Renal cortical epithelial cell (primary cell): ENCODE measurements around the gene UBR2. TPM values are rescaled to one million over a fixed set of nuclear protein-coding genes. Genes with fewer than 3 reads are reported as not detected.
A peak's percentile ranks its signal among the peaks of the same experiment; 100 is the strongest.

Experiments
- DNase-seq: peaks from one replicate; pipeline ENCODE4 v3.0.0-alpha.2; 2011; ENCODE audit warnings: low read depth
- total RNA-seq: library from RNA; depleted of rRNA; stranded (reverse); fragments of >200 nt; gene quantifications from 2 replicates; pipeline ENCODE4 v1.2.3, GENCODE V29; 2014

UBR2 gene
- 21.4 and 37.9 TPM in 2 replicates for total RNA-seq

- DNase-seq: peak; percentile 98
Observed at GRCh38 chr6:42563697-42564505, at the start of gene UBR2. Gene UBR2 (plus strand): TSS chr6:42564029. CDS start chr6:42564320, 291 bp downstream.

GRCh38 chr6:42514745-42515144 is 49.1 kb upstream of the UBR2 start:
- DNase-seq: no peak

- DNase-seq: no peak
Observed at GRCh38 chr6:42519779-42520178, 44.0 kb upstream of the UBR2 start.

- no peak for DNase-seq
Observed at GRCh38 chr6:42520786-42521607, 42.8 kb upstream of the UBR2 start.

GRCh38 chr6:42522036-42522435 is 41.8 kb upstream of the UBR2 start:
- DNase-seq: no peak

- no peak for DNase-seq
Observed at GRCh38 chr6:42522942-42523814, 40.7 kb upstream of the UBR2 start.

GRCh38 chr6:42525206-42525605 is 38.6 kb upstream of the UBR2 start:
- DNase-seq: no peak

GRCh38 chr6:42526616-42527015 is 37.2 kb upstream of the UBR2 start:
- no peak for DNase-seq

- DNase-seq: no peak
Observed at GRCh38 chr6:42527204-42527603, 36.6 kb upstream of the UBR2 start.

GRCh38 chr6:42530296-42530695 is 33.5 kb upstream of the UBR2 start:
- DNase-seq: no peak

- no peak for DNase-seq
Observed at GRCh38 chr6:42530751-42531150, 33.1 kb upstream of the UBR2 start.

GRCh38 chr6:42532038-42532669 is 31.7 kb upstream of the UBR2 start:
- peak; percentile 71 for DNase-seq

- DNase-seq: no peak
Observed at GRCh38 chr6:42533794-42534193, 30.0 kb upstream of the UBR2 start.

GRCh38 chr6:42537536-42537935 is 26.3 kb upstream of the UBR2 start:
- DNase-seq: no peak

- DNase-seq: no peak
Observed at GRCh38 chr6:42539135-42539534, 24.7 kb upstream of the UBR2 start.

- no peak for DNase-seq
Observed at GRCh38 chr6:42545226-42545773, 18.5 kb upstream of the UBR2 start.

- peak; percentile 58 for DNase-seq
Observed at GRCh38 chr6:42547407-42548329, 16.2 kb upstream of the UBR2 start.

GRCh38 chr6:42550277-42550676 is 13.6 kb upstream of the UBR2 start:
- no peak for DNase-seq

GRCh38 chr6:42551217-42551616 is 12.6 kb upstream of the UBR2 start:
- no peak for DNase-seq

GRCh38 chr6:42552380-42552779 is 11.4 kb upstream of the UBR2 start:
- no peak for DNase-seq
